Neural progenitor cell (in vitro differentiated cells): ENCODE data around the gene MANBA. TPM values are rescaled to one million over a fixed set of nuclear protein-coding genes. Genes with fewer than 3 reads are reported as not detected.

ENCODE experiments used
- DNase-seq: peaks from one replicate; pipeline ENCODE4 v3.0.0-alpha.2; 2016; ENCODE audit warnings: low spot score
- H2AFZ ChIP-seq: fragments of 200-600 bp; sonication (generic); replicated peaks from 2 replicates; pipeline ENCODE4 v1.6.1; 2016; ENCODE audit warnings: antibody characterized with exemption
- H3F3A ChIP-seq: fragments of 200-600 bp; sonication (generic); 2 replicates; pipeline ENCODE4 v1.6.1; 2016; ENCODE audit warnings: antibody characterized with exemption, low read depth
- H3K27ac ChIP-seq: fragments of 200-600 bp; sonication (generic); 2 replicates; pipeline ENCODE4 v1.5.1; 2016; ENCODE audit warnings: mild to moderate bottlenecking
- H3K27me3 ChIP-seq: fragments of 200-600 bp; sonication (generic); 2 replicates; pipeline ENCODE4 v1.6.1; 2016; ENCODE audit warnings: mild to moderate bottlenecking, moderate library complexity
- H3K36me3 ChIP-seq: fragments of 200-600 bp; sonication (generic); 2 replicates; pipeline ENCODE4 v1.5.1; 2016
- H3K4me1 ChIP-seq: fragments of 200-600 bp; sonication (generic); 2 replicates; pipeline ENCODE4 v1.6.1; 2016; ENCODE audit warnings: mixed run types
- H3K4me2 ChIP-seq: fragments of 200-600 bp; sonication (generic); 2 replicates; pipeline ENCODE4 v1.6.1; 2016
- H3K4me3 ChIP-seq: fragments of 200-600 bp; sonication (generic); 2 replicates; pipeline ENCODE4 v1.5.1; 2016
- H3K79me2 ChIP-seq: fragments of 200-600 bp; sonication (generic); 2 replicates; pipeline ENCODE4 v1.6.1; 2016; ENCODE audit warnings: low read depth
- H3K9ac ChIP-seq: fragments of 200-600 bp; sonication (generic); 2 replicates; pipeline ENCODE4 v1.6.1; 2016
- H3K9me3 ChIP-seq: fragments of 200-600 bp; sonication (generic); 2 replicates; pipeline ENCODE4 v1.5.1; 2016; ENCODE audit warnings: low read depth
- H4K20me1 ChIP-seq: fragments of 200-600 bp; sonication (generic); 2 replicates; pipeline ENCODE4 v1.6.1; 2016; ENCODE audit warnings: low read depth
- H3K27ac Mint-ChIP-seq: 3 replicates; pipeline ENCODE4 v1.8.0; 2021; ENCODE audit warnings: mixed read lengths
- H3K27me3 Mint-ChIP-seq: 2 replicates; pipeline ENCODE4 v1.8.0; 2022; ENCODE audit warnings: low read depth, mild to moderate bottlenecking, inconsistent platforms, moderate library complexity, mixed read lengths; ENCODE audit not compliant: insufficient read depth
- H3K36me3 Mint-ChIP-seq: 3 replicates; pipeline ENCODE4 v1.8.0; 2021; ENCODE audit warnings: mixed read lengths
- H3K4me1 Mint-ChIP-seq: 3 replicates; pipeline ENCODE4 v1.8.0; 2021; ENCODE audit warnings: mixed read lengths
- H3K4me3 Mint-ChIP-seq: 3 replicates; pipeline ENCODE4 v1.8.0; 2021; ENCODE audit warnings: mild to moderate bottlenecking, moderate library complexity, mixed read lengths
- H3K9me3 Mint-ChIP-seq: 3 replicates; pipeline ENCODE4 v1.8.0; 2020; ENCODE audit warnings: mixed read lengths
- CTCF ChIP-seq: fragments of 200-600 bp; sonication (generic); IDR thresholded peaks from 2 replicates; pipeline ENCODE4 v1.5.1; 2017; ENCODE audit warnings: antibody characterized with exemption, mild to moderate bottlenecking
- EZH2 ChIP-seq: fragments of 200-600 bp; sonication (generic); IDR thresholded peaks from 2 replicates; pipeline ENCODE4 v1.6.1; 2017; ENCODE audit warnings: antibody characterized with exemption, mild to moderate bottlenecking, moderate library complexity
- EZH2phosphoT487 ChIP-seq: fragments of 200-600 bp; sonication (generic); IDR thresholded peaks from 2 replicates; pipeline ENCODE4 v1.6.1; 2017; ENCODE audit warnings: antibody characterized with exemption
- total RNA-seq: library from RNA; depleted of rRNA; stranded (reverse); fragments of >200 nt; gene quantifications from 2 replicates; pipeline ENCODE4 v1.2.3, GENCODE V29; 2015; ENCODE audit warnings: low replicate concordance

The MANBA gene
- total RNA-seq, 1 donor from 2014 or later, result 53.4 TPM

- Histone ChIP-seq H3K9ac (no peak overlapping the region), H2AFZ (no peak overlapping the region), H3K4me1 (no peaks in the 10 kb centered on the region), H3K36me3 (peaks cover 8% of the 10 kb centered on the region), H4K20me1 (no peaks in the 10 kb centered on the region), H3F3A (no peaks in the 10 kb centered on the region), H3K4me3 (no peak overlapping the region), H3K79me2 (no peaks in the 10 kb centered on the region), H3K4me2 (no peak overlapping the region), H3K9me3 (no peaks in the 10 kb centered on the region), H3K27ac (no peak overlapping the region), H3K27me3 (no peaks in the 10 kb centered on the region)
- DNase-seq, result no peak
- Mint-ChIP-seq H3K36me3 (peaks cover 3% of the 10 kb centered on the region), H3K4me1 (no peaks in the 10 kb centered on the region), H3K9me3 (no peaks in the 10 kb centered on the region), H3K27ac (no peak overlapping the region), H3K4me3 (no peak overlapping the region), H3K27me3 (peaks cover 3% of the 10 kb centered on the region)
- TF ChIP-seq EZH2phosphoT487 (no peak), EZH2 (no peak), CTCF (no peak)
Measured at GRCh38 chr4:102647117-102647516, 113.7 kb downstream of the MANBA start.

- H3K36me3 Mint-ChIP-seq, result peaks cover 1% of the 10 kb centered on the region
- no peak overlapping the region for H3K27ac Mint-ChIP-seq
- H3K9ac ChIP-seq, result no peak overlapping the region
Measured at GRCh38 chr4:102642631-102643298, 118.0 kb downstream of the MANBA start.

GRCh38 chr4:102641793-102642192, 119.0 kb downstream of the MANBA start:
- no peaks in the 10 kb centered on the region for H3F3A ChIP-seq
- Mint-ChIP-seq H3K36me3 (peaks cover 1% of the 10 kb centered on the region), H3K4me1 (peaks cover 3% of the 10 kb centered on the region), H3K27me3 (peaks cover 3% of the 10 kb centered on the region), H3K9me3 (no peaks in the 10 kb centered on the region), H3K4me3 (no peak overlapping the region), H3K27ac (no peak overlapping the region)
- no peak overlapping the region for H3K27ac ChIP-seq
- H3K79me2 ChIP-seq, result no peaks in the 10 kb centered on the region
- no peak overlapping the region for H3K4me2 ChIP-seq
- no peaks in the 10 kb centered on the region for H3K36me3 ChIP-seq
- no peak overlapping the region for H3K4me3 ChIP-seq
- no peaks in the 10 kb centered on the region for H4K20me1 ChIP-seq
- H2AFZ ChIP-seq, result no peak overlapping the region
- H3K9me3 ChIP-seq, result no peaks in the 10 kb centered on the region
- no peaks in the 10 kb centered on the region for H3K27me3 ChIP-seq
- DNase-seq, result no peak
- no peak for TF ChIP-seq EZH2
- no peaks in the 10 kb centered on the region for H3K4me1 ChIP-seq
- H3K9ac ChIP-seq, result no peak overlapping the region

More at GRCh38 chr4:102642631-102643298, 118.0 kb downstream of the MANBA start:
- DNase-seq, result no peak
- H3K4me2 ChIP-seq, result no peak overlapping the region
- no peak overlapping the region for H2AFZ ChIP-seq
- Mint-ChIP-seq H3K9me3 (no peaks in the 10 kb centered on the region), H3K4me1 (peaks cover 3% of the 10 kb centered on the region), H3K4me3 (no peak overlapping the region), H3K27me3 (peaks cover 3% of the 10 kb centered on the region)
- H3K27ac ChIP-seq, result no peak overlapping the region
- no peak overlapping the region for H3K4me3 ChIP-seq
- H4K20me1 ChIP-seq, result no peaks in the 10 kb centered on the region
- H3K27me3 ChIP-seq, result no peaks in the 10 kb centered on the region
- no peaks in the 10 kb centered on the region for H3K9me3 ChIP-seq
- no peaks in the 10 kb centered on the region for H3F3A ChIP-seq
- H3K79me2 ChIP-seq, result no peaks in the 10 kb centered on the region
- H3K4me1 ChIP-seq, result no peaks in the 10 kb centered on the region
- TF ChIP-seq EZH2 (no peak), CTCF (no peak)
- H3K36me3 ChIP-seq, result no peaks in the 10 kb centered on the region

- Histone ChIP-seq H3K4me3 (no peak overlapping the region), H2AFZ (no peak overlapping the region), H4K20me1 (no peaks in the 10 kb centered on the region), H3K79me2 (no peaks in the 10 kb centered on the region), H3K27ac (no peak overlapping the region), H3K36me3 (no peaks in the 10 kb centered on the region), H3K4me1 (no peaks in the 10 kb centered on the region), H3F3A (no peaks in the 10 kb centered on the region), H3K9me3 (no peaks in the 10 kb centered on the region), H3K27me3 (no peaks in the 10 kb centered on the region), H3K9ac (no peak overlapping the region), H3K4me2 (no peak overlapping the region)
- peaks cover 3% of the 10 kb centered on the region for H3K27me3 Mint-ChIP-seq
- TF ChIP-seq EZH2phosphoT487, result no peak
- TF ChIP-seq CTCF, result no peak
- TF ChIP-seq EZH2, result no peak
- no peaks in the 10 kb centered on the region for H3K9me3 Mint-ChIP-seq
- H3K4me1 Mint-ChIP-seq, result peaks cover 3% of the 10 kb centered on the region
- H3K4me3 Mint-ChIP-seq, result no peak overlapping the region
- no peak for DNase-seq
- no peak overlapping the region for H3K27ac Mint-ChIP-seq
- peaks cover 4% of the 10 kb centered on the region for H3K36me3 Mint-ChIP-seq
Measured at GRCh38 chr4:102640669-102641068, 120.1 kb downstream of the MANBA start.
